COLO668 (cell line): ENCODE data around the gene FMC1.

ENCODE experiments used
- DNase-seq: peaks from one replicate; lab custom pipeline; 2025; ENCODE audit not compliant: unreplicated experiment; lab: John Stamatoyannopoulos, UW

FMC1 gene

GRCh38 chr7:139370943-139371313 lies 29.8 kb downstream of the FMC1 start:
- DNase-seq = no peak

DNA sequence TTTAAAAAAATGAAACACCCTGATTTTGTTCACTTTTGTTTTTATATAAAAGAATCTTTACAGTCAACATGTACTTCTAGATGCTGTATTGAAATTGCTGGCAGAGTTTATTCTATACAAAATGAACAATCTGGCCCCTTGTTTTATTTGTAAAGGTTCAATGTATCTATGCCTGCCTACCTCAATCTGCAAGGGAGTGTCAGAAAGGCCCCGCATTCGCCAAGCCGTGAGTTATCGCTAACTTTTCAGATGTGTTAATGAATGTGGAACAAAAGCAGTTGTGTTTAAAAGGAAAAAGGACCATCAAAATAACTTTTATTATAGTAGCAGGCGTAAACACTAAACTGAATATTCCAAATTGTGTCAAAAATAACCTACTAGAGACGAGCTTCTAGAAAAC lies 33.1 kb downstream of the FMC1 start:
- no peak for DNase-seq

- no peak for DNase-seq
Measured at GRCh38 chr7:139382439-139382838, 41.3 kb downstream of the FMC1 start.

DNA sequence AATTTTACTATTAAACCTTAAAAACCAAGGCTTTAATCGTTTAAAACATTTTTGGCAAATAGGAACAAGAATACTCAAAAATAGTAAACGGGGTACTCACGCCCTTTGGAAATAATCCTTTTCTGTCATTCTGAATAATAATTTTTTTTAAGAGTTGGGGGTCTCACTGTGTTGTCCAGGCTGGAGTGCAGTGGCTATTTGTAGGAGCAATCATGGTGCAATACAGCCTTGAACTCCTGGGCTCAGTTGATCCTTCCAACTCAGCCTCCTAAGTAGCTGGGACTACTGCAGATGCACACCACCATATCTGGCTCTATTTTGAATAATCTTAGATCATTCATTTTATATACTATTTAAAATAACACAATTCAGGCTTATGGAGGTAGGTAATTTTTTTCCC lies 43.5 kb downstream of the FMC1 start:
- no peak for DNase-seq

- DNase-seq = no peak
Measured at GRCh38 chr7:139387594-139387993, 46.5 kb downstream of the FMC1 start.

DNA sequence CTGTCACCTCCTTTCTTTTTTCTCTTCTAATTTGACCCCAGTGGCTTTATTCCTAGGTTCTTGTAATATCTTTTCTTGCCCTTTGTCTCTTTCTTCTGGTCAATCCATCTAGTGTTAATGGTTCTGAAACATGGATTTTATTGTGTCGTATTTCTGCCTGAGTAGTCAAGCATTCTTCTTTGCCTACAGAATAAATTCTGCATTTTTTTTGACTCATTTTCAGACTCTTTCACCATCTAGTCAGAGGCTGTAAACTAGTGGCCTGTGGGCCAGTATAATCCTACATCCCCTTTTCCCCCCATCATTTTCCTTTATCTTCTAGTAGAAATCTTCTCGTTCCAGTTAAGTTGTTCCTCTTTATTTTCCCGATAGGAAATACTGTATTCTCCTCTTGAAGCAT lies 48.0 kb downstream of the FMC1 start:
- no peak for DNase-seq

DNA sequence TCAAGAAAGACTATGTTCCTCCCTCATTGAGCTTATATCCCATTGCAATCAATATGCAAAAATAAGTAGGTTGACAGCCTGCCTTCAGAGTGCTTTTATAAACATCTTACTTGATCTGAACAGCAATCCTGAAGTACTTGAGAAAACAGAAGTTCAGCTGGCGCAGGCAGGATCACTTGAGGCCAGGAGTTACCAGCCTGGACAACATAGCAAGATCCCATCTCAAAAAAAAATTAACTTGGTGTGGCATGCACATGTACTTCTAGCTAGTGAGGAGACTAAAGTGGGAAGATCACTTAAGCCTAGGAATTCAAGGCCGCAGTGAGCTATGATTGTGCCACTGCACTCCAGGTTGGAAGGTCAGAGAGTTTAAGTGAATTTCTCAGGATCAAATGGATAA lies 48.6 kb downstream of the FMC1 start:
- no peak for DNase-seq

DNA sequence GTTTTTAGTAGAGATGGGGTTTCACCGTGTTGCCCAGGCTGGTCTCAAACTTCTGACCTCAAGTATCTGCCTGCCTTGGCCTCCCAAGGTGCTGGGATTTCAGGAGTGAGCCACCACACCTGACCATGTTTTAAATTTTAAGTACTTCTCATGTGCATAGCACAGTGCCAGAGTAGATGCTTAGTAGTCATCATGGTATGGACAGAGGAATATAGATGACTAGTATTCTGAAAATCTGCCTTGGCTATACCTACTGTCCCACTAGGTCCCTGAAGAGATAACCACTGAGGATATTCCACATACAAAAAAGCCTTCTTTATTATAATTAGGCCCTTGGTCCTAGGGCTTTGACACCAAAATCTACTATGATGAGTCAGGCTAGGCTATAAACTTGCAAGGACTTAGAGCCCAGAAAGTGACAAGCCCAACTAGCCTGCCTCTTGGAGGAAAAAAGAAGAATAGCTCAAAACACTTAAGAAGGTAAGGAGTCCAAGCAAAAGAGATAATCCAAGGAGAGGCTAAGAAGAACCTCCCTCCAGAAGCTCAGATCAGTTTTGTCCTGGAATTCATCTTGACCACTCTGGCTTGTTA lies 52.6 kb downstream of the FMC1 start:
- no peak for DNase-seq

DNA sequence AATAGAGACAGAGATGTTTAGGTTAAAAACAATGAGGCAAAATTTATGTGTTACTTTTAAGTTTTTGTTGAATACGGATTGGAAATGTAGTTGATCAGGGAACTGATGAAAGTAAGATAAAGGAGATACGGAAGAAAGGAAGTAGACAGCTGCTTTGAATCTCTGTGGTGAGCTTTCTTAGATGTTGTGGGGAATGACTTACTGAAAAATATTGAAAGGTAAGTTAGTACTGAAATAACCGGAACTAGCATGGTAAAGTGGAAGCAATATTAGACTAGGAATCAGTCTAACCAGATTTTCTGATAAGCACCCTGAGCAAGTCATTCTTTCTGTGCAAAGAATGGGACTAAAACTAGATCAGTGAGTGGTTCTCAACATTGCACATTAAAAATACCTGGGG lies 53.4 kb downstream of the FMC1 start:
- no peak for DNase-seq
